Erythroblast (primary cell): ENCODE results near the gene OTUB1.
A peak's percentile ranks its signal among the peaks of the same experiment; 100 is the strongest.

Experiments
- GATA1 ChIP-seq: IDR thresholded peaks from 2 replicates; pipeline ENCODE4 v1.6.1; 2011; ENCODE audit warnings: low read depth, mild to moderate bottlenecking, control low read depth, low read length, moderate library complexity
- POLR2A ChIP-seq: IDR thresholded peaks from 2 replicates; pipeline ENCODE4 v1.6.1; 2011; ENCODE audit warnings: mild to moderate bottlenecking, low read length

DNA sequence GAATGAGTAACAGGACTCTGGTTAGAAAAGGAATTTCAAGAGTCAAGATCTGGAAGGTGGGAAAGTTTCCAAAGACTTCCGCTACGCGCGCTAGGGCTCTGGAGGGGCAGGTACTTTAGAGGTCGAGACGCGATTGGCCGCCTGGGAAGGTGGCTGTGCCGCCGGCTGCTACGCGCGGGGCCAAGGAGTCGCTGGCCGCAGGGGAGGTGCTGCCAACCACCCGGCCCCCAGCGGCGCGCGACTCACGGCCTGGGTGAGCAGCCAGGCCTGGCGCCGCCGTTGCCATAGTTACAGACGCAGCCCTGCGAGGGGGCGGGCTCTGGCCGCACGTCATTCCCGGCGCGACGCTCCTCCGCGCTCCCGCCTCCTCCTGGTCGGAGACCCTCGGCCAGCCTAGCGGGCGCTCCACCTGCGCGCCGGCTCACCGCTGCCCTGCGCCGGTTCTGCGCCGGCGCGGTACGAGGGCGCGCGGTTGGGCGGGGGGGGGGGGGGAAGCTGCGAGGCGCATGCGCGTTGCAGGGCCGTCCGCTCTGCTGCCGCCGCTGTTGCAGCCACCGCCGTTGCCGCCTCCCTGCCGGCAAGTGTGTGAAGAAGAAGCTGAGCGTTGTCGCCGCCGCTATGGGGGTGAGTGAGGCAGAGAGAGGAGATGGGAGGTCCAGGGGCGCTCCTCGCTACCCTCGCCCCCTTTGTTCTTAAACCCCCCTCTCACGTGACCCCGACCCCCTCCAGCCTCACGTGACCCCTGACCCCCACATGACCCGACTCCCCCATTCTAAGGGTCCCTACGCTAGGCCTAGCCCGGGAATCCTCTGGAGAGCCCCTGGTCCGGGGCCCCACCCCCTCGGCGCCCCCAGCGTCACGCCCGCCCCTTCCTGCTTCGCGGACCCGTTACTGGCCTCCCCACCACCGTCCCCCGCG is 47.5 kb upstream of the OTUB1 start, which contains the start of gene NAA40:
- peak; percentile 55 for TF ChIP-seq POLR2A
- TF ChIP-seq GATA1, result no peak
